ENCODE results near the gene EGFLAM. TPM values are rescaled to one million over a fixed set of nuclear protein-coding genes. Genes with fewer than 3 reads are reported as not detected.
A peak's percentile ranks its signal among the peaks of the same experiment; 100 is the strongest.

EGFLAM gene
- total and polyA plus RNA-seq, 9 donors: 29.3 to 40.1 (median 36.5) TPM

DNA sequence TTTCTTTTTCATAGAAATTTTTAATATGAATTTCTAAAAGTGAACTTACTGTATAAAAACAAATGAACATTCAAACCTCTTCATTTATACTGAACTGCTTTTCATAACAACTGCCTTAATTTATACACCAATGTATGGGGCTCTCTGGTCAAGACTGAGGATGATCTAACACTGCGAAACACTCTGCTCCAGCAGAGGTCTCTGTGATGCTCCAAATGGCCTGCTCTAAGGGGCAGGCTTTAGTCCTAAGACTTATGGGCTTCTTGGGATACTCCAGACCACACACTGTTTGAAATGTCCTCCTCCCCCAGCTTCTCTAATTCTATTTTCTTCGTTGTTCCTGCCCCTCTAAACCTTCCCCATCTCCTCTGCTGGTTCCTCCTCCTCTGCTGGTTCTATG is 239.6 kb downstream of the EGFLAM start:
- Histone ChIP-seq H3K9me3 (replicated peaks; ENCODE audit: control insufficient read depth, low read depth, low read length) (no peaks in the 10 kb centered on the region), H3K36me3 (ENCODE audit: control insufficient read depth, insufficient read depth, low read length) (peaks cover 24% of the 10 kb centered on the region), H3K27me3 (ENCODE audit: control insufficient read depth, insufficient read depth, low read length) (no peaks in the 10 kb centered on the region), H3K27ac (ENCODE audit: low read length) (no peak overlapping the region), H3K4me3 (ENCODE audit: low read length) (no peak overlapping the region), H3K4me1 (ENCODE audit: control insufficient read depth, insufficient read depth, low read length) (peaks cover 2% of the 10 kb centered on the region)
- 87% methylated on average over 2 of the region's 2 CpGs for WGBS (ENCODE audit: insufficient coverage)
- peak; percentile 48 for DNase-seq

DNA sequence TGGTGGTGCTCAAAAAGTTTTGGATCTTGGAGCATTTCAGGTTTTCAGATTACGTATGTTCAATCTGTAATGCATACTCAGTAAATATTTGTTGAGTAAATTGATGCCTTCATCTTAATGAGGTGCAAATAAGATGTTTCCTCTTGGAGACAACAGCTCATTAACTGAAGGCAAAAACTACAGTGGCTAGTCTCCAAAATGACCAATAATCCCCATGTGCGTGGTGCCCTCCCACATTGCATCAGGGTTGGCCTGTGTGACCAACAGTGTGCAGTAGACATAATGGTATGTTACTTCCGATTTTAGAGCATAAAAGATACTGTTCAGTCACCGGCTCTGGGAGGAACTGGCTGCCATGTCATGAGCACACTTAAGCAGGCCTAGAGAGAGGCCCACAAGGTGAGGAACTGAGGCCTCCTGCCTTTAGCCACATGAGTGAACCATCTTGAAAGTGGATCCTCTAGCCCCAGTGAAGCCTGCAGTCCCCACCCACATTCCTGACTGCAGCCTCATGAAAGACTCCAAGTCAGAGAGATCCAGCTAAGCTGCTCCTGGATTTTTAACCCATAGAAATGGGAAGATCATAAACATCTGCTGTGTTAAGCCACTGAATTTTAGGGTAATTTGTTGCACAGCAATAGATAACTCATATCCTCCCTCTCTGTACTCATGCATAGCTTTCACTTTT is 242.4 kb downstream of the EGFLAM start:
- peaks cover 2% of the 10 kb centered on the region for H3K4me1 ChIP-seq (ENCODE audit: control insufficient read depth, insufficient read depth, low read length)
- no peaks in the 10 kb centered on the region for H3K27me3 ChIP-seq (ENCODE audit: control insufficient read depth, insufficient read depth, low read length)
- WGBS (ENCODE audit: insufficient coverage): 56% methylated on average over 2 of the region's 4 CpGs
- H3K36me3 ChIP-seq (ENCODE audit: control insufficient read depth, insufficient read depth, low read length): peaks cover 14% of the 10 kb centered on the region
- H3K27ac ChIP-seq (ENCODE audit: low read length): no peak overlapping the region
- H3K4me3 ChIP-seq (ENCODE audit: low read length): no peak overlapping the region
- H3K9me3 ChIP-seq (replicated peaks; ENCODE audit: control insufficient read depth, low read depth, low read length): no peaks in the 10 kb centered on the region
- no peak for DNase-seq

DNA sequence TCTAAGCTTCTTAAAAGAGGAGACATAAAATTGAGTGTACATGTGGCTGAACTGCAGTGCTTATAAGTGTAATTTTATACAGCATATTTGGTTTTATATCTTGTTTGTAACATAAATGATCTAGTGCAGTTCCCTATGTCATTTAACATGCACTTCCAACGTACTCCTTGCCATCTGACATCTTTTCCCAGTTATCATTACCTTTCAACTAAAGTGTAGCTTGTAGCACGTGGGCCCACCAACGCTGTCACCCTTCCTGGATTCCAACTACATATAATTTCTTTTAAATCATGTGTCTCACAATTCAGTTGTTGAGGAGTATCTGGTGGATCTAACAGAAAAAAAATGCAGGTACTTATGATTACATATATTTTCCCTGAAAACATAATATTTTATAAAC is 247.9 kb downstream of the EGFLAM start:
- Histone ChIP-seq H3K4me3 (ENCODE audit: low read length) (no peak overlapping the region), H3K36me3 (ENCODE audit: control insufficient read depth, insufficient read depth, low read length) (peaks cover 2% of the 10 kb centered on the region), H3K4me1 (ENCODE audit: control insufficient read depth, insufficient read depth, low read length) (no peaks in the 10 kb centered on the region), H3K27ac (ENCODE audit: low read length) (no peak overlapping the region), H3K27me3 (ENCODE audit: control insufficient read depth, insufficient read depth, low read length) (no peaks in the 10 kb centered on the region), H3K9me3 (replicated peaks; ENCODE audit: control insufficient read depth, low read depth, low read length) (no peaks in the 10 kb centered on the region)
- DNase-seq: no peak
- WGBS (ENCODE audit: insufficient coverage): 67% methylated on average over 1 of the region's 3 CpGs

DNA sequence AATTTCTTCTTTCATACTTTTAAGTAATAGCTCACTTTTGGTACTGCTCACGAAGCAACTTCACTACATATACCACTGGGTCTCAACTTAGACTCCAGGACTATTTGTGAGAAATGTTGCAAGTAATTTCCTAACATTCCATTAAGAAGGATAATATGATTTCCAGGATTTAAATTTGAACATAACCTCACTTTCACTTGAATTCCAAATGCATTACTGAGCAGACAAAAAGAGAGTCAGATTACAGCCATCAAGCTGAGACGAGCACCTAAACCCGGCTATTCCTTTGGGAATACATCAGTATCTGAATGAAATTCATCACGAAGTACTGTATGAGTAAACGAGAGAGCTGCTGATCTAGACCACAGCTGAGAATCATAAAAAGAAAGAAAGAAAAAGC is 250.8 kb downstream of the EGFLAM start:
- H3K27me3 ChIP-seq (ENCODE audit: control insufficient read depth, insufficient read depth, low read length): no peaks in the 10 kb centered on the region
- H3K27ac ChIP-seq (ENCODE audit: low read length): no peak overlapping the region
- H3K36me3 ChIP-seq (ENCODE audit: control insufficient read depth, insufficient read depth, low read length): peaks cover 7% of the 10 kb centered on the region
- H3K4me1 ChIP-seq (ENCODE audit: control insufficient read depth, insufficient read depth, low read length): no peaks in the 10 kb centered on the region
- H3K4me3 ChIP-seq (ENCODE audit: low read length): no peak overlapping the region
- no peaks in the 10 kb centered on the region for H3K9me3 ChIP-seq (replicated peaks; ENCODE audit: control insufficient read depth, low read depth, low read length)
- no CpG with 5 or more reads among the region's 5 CpGs for WGBS (ENCODE audit: insufficient coverage)
- DNase-seq: peak; percentile 59
